Panc1 (cell line): Measurements from ENCODE around the gene PSTPIP1.

Experiments
- REST ChIP-seq, 2 experiments: IDR thresholded peaks; 2 replicates each; pipeline ENCODE4 v1.6.1; 2011 to 2012; ENCODE audit warnings: low read depth in 2 of 2, control low read depth in 1 of 2, low read length in 1 of 2, mild to moderate bottlenecking in 1 of 2, moderate library complexity in 1 of 2; ENCODE audit not compliant: insufficient read depth in 1 of 2
- SIN3A ChIP-seq: IDR thresholded peaks from 2 replicates; pipeline ENCODE4 v1.6.1; 2012; ENCODE audit warnings: low read depth, mild to moderate bottlenecking, low read length, moderate library complexity, borderline replicate concordance; ENCODE audit not compliant: insufficient read depth
- TF ChIP-seq, protein P1 (sequence below): fragments of 450-650 bp; IDR thresholded peaks from 2 replicates; pipeline ENCODE4 v1.5.1; 2017; ENCODE audit warnings: mild to moderate bottlenecking

- no peak for TF ChIP-seq REST (IDR thresholded peaks at IDR 0.05; ENCODE audit: insufficient read depth in 1 of 2, low read depth in 2 of 2, low read length in 1 of 2)
- TF ChIP-seq, protein P1, sequence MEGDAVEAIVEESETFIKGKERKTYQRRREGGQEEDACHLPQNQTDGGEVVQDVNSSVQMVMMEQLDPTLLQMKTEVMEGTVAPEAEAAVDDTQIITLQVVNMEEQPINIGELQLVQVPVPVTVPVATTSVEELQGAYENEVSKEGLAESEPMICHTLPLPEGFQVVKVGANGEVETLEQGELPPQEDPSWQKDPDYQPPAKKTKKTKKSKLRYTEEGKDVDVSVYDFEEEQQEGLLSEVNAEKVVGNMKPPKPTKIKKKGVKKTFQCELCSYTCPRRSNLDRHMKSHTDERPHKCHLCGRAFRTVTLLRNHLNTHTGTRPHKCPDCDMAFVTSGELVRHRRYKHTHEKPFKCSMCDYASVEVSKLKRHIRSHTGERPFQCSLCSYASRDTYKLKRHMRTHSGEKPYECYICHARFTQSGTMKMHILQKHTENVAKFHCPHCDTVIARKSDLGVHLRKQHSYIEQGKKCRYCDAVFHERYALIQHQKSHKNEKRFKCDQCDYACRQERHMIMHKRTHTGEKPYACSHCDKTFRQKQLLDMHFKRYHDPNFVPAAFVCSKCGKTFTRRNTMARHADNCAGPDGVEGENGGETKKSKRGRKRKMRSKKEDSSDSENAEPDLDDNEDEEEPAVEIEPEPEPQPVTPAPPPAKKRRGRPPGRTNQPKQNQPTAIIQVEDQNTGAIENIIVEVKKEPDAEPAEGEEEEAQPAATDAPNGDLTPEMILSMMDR = no peak
- no peak for TF ChIP-seq SIN3A
These were observed 26.6 kb upstream of the PSTPIP1 start for GRCh38 chr15:76968306-76968705.
